AG10803 (cell line): Measurements from ENCODE around the gene FAM83E.
A peak's percentile ranks its signal among the peaks of the same experiment; 100 is the strongest.

Source experiments
- DNase-seq: peaks from one replicate; pipeline ENCODE4 v3.0.0; 2010; ENCODE audit warnings: low read depth
- H3K4me3 ChIP-seq: 2 replicates; pipeline ENCODE4 v1.5.1; 2011; ENCODE audit warnings: mild to moderate bottlenecking, low read length, control low read depth
- TF ChIP-seq, protein P1 (sequence below): conservative IDR thresholded peaks from 2 replicates; pipeline ENCODE4 v1.5.1; 2011; ENCODE audit warnings: mild to moderate bottlenecking, low read length, control low read depth, inconsistent platforms

FAM83E gene

DNA sequence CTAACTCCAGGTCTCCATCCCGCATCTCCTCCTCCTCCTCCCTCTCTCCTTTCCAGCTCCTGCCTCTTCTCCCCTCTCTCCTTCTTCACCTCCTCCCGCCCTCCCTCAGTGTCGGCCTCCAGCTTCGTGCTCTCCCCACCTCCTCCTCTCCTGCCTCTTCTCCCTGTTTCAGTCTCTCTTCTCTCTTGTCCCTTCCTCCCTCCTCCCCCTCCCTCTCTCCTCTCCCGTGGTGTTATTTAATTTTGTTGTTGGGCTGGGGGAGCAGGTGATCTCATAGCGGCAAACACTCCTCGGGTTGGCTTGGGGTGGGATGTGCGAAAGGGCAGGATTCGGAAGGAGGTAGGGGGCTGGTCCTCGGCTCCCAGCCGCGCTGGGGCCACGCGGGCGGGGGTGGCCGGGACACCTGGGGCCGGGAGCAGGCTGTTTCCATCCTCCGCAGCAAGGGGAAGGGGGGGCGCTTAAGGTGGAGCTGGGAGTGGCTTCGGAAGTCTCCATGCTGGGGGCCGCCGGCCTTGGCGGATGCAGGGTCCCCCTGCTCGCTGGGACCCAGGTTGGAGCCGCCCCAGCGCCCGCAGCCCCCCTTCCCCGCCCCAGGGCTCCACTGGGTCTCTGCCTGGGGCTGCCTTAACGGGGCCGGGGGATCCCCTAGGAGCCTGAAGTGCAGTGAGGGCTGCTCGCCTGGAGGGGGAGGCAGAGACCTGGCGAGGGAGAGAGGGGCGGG, 31.3 kb upstream of the FAM83E start, which contains the start of gene CA11:
TSS of gene CA11 (minus strand) at position 187 of the 721 bp plus-strand sequence. CDS start 555 bp downstream, outside the sequence.
- peak; percentile 62 for DNase-seq
- peak within 1 kb of the TSS; percentile 50 for H3K4me3 ChIP-seq
- TF ChIP-seq, protein P1, sequence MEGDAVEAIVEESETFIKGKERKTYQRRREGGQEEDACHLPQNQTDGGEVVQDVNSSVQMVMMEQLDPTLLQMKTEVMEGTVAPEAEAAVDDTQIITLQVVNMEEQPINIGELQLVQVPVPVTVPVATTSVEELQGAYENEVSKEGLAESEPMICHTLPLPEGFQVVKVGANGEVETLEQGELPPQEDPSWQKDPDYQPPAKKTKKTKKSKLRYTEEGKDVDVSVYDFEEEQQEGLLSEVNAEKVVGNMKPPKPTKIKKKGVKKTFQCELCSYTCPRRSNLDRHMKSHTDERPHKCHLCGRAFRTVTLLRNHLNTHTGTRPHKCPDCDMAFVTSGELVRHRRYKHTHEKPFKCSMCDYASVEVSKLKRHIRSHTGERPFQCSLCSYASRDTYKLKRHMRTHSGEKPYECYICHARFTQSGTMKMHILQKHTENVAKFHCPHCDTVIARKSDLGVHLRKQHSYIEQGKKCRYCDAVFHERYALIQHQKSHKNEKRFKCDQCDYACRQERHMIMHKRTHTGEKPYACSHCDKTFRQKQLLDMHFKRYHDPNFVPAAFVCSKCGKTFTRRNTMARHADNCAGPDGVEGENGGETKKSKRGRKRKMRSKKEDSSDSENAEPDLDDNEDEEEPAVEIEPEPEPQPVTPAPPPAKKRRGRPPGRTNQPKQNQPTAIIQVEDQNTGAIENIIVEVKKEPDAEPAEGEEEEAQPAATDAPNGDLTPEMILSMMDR: peak; percentile 66

DNA sequence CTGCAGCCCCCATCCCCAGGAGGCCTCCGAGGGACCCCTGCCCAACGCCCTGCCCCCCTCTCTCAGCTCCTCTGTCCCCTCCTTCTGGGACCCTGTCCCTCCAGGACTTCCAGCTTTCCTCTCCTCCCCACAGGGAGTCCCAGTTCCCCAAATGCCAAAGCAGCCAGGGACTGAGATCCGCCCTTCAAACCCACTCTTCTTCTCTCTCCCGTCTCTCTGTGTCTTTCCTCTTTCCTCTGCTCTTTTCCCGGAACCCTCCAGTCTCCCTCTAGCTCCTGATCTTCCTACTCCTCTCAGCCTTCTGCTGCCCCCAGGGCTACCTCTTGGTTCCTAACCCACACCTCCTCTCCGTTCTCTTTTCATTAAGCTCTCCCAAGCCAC, 30.7 kb upstream of the FAM83E start:
- H3K4me3 ChIP-seq: peak overlapping the region; percentile 50
- TF ChIP-seq, protein P1: no peak
- DNase-seq: no peak

DNA sequence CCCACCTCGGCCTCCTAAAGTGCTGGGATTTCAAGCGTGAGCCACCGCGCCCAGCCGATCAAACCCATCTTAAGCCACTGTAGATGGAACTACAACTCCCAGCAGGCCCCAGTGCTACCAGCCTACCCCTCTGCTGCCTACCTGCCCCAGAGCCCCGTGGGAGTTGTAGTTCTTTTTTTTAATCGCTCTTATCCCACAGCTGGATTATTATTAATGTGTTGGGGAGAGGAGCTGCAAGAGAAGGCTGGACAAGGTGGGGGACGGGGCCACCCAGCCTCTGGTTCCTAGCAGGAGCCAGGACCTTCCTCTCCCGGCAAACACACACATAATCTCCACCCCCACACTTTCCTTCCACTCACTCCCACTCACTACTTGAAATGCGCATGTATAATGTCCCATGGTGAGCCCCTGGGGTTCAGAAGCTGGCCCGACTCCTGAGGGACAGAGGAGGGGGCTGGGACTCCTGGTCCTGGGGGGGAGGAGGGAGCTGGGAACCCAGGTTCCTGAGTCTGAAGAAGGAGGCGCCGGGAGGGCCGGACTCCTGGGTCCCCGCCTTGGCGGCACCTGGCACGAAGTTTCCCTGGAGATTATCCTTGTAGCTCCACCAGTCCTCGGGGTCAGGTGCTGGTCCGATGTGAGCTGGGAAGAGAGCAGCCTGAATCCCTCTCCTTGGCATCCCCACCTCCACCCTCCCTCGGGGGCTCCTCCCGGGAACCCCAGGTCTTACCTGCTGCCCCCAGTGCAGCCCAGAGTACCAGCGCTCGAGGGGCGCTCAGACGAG, 30.2 kb upstream of the FAM83E start:
- H3K4me3 ChIP-seq: no peak overlapping the region; the same call in none of the 2 replicates
- DNase-seq: peak; percentile 64
- TF ChIP-seq, protein P1: no peak

DNA sequence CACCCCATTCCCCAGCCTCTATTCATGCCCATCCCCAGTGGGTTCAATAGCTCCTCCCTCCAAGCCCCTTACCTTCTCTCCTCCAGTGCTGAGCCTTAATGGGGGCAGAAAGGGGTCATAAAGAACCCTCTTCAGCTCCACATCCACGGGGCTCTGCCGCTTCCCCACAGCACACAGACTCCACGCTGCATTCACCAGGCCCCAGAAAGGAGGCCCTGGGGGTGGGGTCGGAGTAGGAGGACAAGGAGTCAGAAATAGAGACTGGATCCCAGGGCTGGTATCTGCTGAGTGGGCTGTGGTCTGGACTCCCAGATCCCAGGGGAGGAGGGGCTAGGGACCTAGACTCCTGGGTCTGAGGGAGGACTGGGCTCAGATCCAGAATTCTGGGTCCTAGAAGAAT, 29.5 kb upstream of the FAM83E start:
- TF ChIP-seq, protein P1: no peak
- no peak for DNase-seq
- no peak overlapping the region for H3K4me3 ChIP-seq

DNA sequence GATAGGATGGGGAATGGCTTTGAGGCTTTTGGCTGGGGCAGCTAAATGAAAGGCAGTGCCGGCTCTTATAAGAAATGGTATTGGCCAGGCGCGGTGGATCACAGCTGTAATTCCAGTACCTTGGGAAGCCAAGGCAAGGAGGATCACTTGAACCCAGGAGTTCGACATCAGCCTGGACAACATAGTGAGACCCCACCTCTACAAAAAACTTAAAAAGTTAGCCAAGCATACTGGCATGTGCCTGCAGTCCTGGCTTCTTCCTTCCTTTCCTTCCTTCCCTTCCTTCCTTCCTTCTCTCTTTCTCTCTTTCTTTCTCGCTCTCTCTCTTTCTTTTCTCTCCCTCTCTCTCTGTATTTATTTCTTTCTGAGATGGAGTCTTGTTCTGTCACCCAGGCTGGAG, 28.0 kb upstream of the FAM83E start:
- TF ChIP-seq, protein P1: no peak
- DNase-seq: no peak
- no peak overlapping the region for H3K4me3 ChIP-seq

DNA sequence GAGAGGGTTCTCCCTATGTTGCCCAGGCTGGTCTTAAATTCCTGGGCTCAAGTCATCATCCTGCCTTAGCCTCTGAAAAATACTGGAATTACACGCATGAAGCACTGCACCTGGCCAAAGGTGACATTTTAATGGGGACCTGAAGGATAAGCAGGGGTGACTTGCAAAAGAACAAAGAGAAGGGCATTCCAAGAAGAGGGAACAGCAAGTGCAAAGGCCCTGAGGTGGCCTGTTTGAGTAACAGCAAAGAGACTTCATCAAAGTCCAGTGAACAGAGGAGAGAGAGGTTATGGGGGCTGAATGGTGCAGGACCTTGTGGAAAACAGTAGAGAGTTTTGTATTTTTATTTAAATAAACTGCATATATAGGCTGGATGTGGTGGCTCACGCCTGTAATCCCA, 27.0 kb upstream of the FAM83E start:
- no peak overlapping the region for H3K4me3 ChIP-seq

More for the DNA sequence above, 27.0 kb upstream of the FAM83E start:
- TF ChIP-seq, protein P1: no peak
- no peak for DNase-seq
